Caco-2 (cell line): ENCODE results near the gene CENPX. TPM values are rescaled to one million over a fixed set of nuclear protein-coding genes. Genes with fewer than 3 reads are reported as not detected.

Experiments used
- BruUV-seq: library from RNA; stranded (reverse); fragments of 400-500 nt; replicated peaks from 2 replicates; lab custom pipeline; 2021; lab: Mats Ljungman, UMichigan
- CTCF ChIA-PET: fragments of 300-600 bp; sonication (Branson Sonifier 250); formaldehyde crosslinking; loops from one replicate; lab custom pipeline; 2022; ENCODE audit warnings: antibody characterized with exemption; lab: Charles Lee
- POLR2A ChIA-PET: fragments of 300-600 bp; sonication (Branson Sonifier 250); formaldehyde crosslinking; loops from one replicate; lab custom pipeline; 2022; ENCODE audit warnings: antibody characterized with exemption; lab: Charles Lee
- DNase-seq, 2 experiments: peaks; one replicate each; pipeline versions ENCODE4 v3.0.0 to v3.0.0-alpha.2; 2020 to 2022
- H3K27me3 ChIP-seq: replicated peaks from 2 replicates; pipeline ENCODE4 v1.6.0; 2011; ENCODE audit warnings: low read length; ENCODE audit not compliant: control insufficient read depth, insufficient read depth
- H3K36me3 ChIP-seq: 2 replicates; pipeline ENCODE4 v1.5.1; 2011; ENCODE audit warnings: low read length; ENCODE audit not compliant: control insufficient read depth, insufficient read depth
- H3K4me1 ChIP-seq: fragments of 250-450 bp; sonication (Bioruptor Pico); 2 replicates; pipeline ENCODE4 v1.5.1; 2020; ENCODE audit warnings: mild to moderate bottlenecking
- H3K4me3 ChIP-seq: 2 replicates; pipeline ENCODE4 v1.5.1; 2011; ENCODE audit warnings: low read depth, mild to moderate bottlenecking, control low read depth, low read length
- H3K9me3 ChIP-seq: fragments of 250-450 bp; sonication (Bioruptor Pico); 2 replicates; pipeline ENCODE4 v1.5.1; 2020; ENCODE audit warnings: mild to moderate bottlenecking, moderate library complexity
- H3K27ac Mint-ChIP-seq: one replicate; pipeline ENCODE4 v1.8.0; 2022; ENCODE audit warnings: mixed read lengths; ENCODE audit not compliant: unreplicated experiment
- H3K27me3 Mint-ChIP-seq: one replicate; pipeline ENCODE4 v1.8.0; 2022; ENCODE audit warnings: mixed read lengths; ENCODE audit not compliant: insufficient read depth, unreplicated experiment
- H3K36me3 Mint-ChIP-seq: one replicate; pipeline ENCODE4 v1.8.0; 2022; ENCODE audit warnings: mild to moderate bottlenecking, mixed read lengths; ENCODE audit not compliant: insufficient read depth, unreplicated experiment
- H3K4me1 Mint-ChIP-seq: one replicate; pipeline ENCODE4 v1.8.0; 2022; ENCODE audit warnings: low read depth, mixed read lengths; ENCODE audit not compliant: unreplicated experiment
- H3K4me3 Mint-ChIP-seq: one replicate; pipeline ENCODE4 v1.8.0; 2022; ENCODE audit warnings: mild to moderate bottlenecking, moderate library complexity, mixed read lengths; ENCODE audit not compliant: unreplicated experiment
- H3K9me3 Mint-ChIP-seq: one replicate; pipeline ENCODE4 v1.8.0; 2022; ENCODE audit warnings: mixed read lengths; ENCODE audit not compliant: unreplicated experiment
- intact Hi-C: fragments of 100-400 bp; cut with micrococcal nuclease; formaldehyde crosslinking; loops from one replicate; pipeline ENCODE4 v1.10.0; 2022; ENCODE audit not compliant: unreplicated experiment
- total RNA-seq: library from RNA; stranded (reverse); gene quantifications from 2 replicates; pipeline ENCODE4 v1.2.3, GENCODE V29; 2022
- TF ChIP-seq, protein P1 (sequence below), 2 experiments: fragments of 200-600 bp in 1 of 2; IDR thresholded peaks; 1 replicate in 1 of 2; 2 replicates in 1 of 2; pipeline versions ENCODE4 v1.5.1 to v1.8.0; 2011 to 2022; ENCODE audit warnings: antibody characterized with exemption in 1 of 2, control low read depth in 1 of 2, inconsistent platforms in 1 of 2, low read depth in 1 of 2, low read length in 1 of 2, mild to moderate bottlenecking in 1 of 2, moderate library complexity in 1 of 2; ENCODE audit not compliant: insufficient read depth in 1 of 2, severe bottlenecking in 1 of 2, unreplicated experiment in 1 of 2

Gene CENPX
- total RNA-seq, 1 experiment from 2014 or later: 85.3 TPM

GRCh38 chr17:82060614-82061013 lies 37.9 kb upstream of the CENPX start:
- Mint-ChIP-seq H3K4me1 (no peaks in the 10 kb centered on the region), H3K9me3 (no peaks in the 10 kb centered on the region), H3K36me3 (peaks cover 67% of the 10 kb centered on the region), H3K4me3 (no peak overlapping the region), H3K27ac (no peak overlapping the region), H3K27me3 (no peaks in the 10 kb centered on the region)
- H3K9me3 ChIP-seq: no peaks in the 10 kb centered on the region
- CTCF ChIA-PET: interaction anchor here (1.7 kb wide), 1 partner anchor 30 kb away, joined by 5 read pairs; no protein-coding TSS in a partner anchor
- intact Hi-C loops: no loop called here
- peaks cover 3% of the 10 kb centered on the region for H3K36me3 ChIP-seq
- 0 out of 2 replicates have a peak, but pooled peaks cover 5% of the 10 kb centered on the region for H3K4me1 ChIP-seq
- POLR2A ChIA-PET: interaction anchor here (0.6 kb wide), 1 partner anchor 145 kb away, joined by 3 read pairs; no protein-coding TSS in a partner anchor
- no peak for DNase-seq
- no TSS peak for BruUV-seq
- no peaks in the 10 kb centered on the region for H3K27me3 ChIP-seq
- H3K4me3 ChIP-seq: no peak overlapping the region
- TF ChIP-seq, protein P1, sequence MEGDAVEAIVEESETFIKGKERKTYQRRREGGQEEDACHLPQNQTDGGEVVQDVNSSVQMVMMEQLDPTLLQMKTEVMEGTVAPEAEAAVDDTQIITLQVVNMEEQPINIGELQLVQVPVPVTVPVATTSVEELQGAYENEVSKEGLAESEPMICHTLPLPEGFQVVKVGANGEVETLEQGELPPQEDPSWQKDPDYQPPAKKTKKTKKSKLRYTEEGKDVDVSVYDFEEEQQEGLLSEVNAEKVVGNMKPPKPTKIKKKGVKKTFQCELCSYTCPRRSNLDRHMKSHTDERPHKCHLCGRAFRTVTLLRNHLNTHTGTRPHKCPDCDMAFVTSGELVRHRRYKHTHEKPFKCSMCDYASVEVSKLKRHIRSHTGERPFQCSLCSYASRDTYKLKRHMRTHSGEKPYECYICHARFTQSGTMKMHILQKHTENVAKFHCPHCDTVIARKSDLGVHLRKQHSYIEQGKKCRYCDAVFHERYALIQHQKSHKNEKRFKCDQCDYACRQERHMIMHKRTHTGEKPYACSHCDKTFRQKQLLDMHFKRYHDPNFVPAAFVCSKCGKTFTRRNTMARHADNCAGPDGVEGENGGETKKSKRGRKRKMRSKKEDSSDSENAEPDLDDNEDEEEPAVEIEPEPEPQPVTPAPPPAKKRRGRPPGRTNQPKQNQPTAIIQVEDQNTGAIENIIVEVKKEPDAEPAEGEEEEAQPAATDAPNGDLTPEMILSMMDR (IDR thresholded peaks at IDR 0.05; ENCODE audit: insufficient read depth in 1 of 2, low read depth in 1 of 2, low read length in 1 of 2, severe bottlenecking in 1 of 2, unreplicated experiment in 1 of 2): no peak

DNA sequence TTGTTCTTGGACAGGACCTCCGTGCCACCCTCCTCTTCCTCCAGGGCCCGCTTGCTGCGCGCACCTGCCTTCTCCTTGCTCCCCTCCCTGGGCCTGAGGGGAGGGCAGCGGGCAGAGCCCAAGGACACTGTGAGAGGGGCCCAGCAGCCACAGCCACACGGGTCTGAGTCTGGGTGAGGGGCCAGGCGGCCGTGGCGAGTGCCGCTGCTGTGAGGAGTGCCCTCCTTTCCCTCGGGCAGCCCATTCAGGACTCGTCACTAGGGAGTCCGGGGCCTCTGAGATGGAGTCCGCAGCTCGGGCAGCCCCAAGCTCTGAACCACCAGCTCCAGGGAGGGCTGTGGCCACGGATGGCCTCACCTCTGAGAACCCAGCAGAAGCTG lies 37.3 kb upstream of the CENPX start:
- POLR2A ChIA-PET: interaction anchor here (0.6 kb wide), 1 partner anchor 146 kb away, joined by 3 read pairs; no protein-coding TSS in a partner anchor
- H3K27me3 ChIP-seq: no peaks in the 10 kb centered on the region

GRCh38 chr17:82059272-82060000 lies 36.8 kb upstream of the CENPX start:
- POLR2A ChIA-PET: no interaction called here
- no peaks in the 10 kb centered on the region for H3K27me3 Mint-ChIP-seq
- intact Hi-C loops: no loop called here
- no peak overlapping the region for H3K4me3 Mint-ChIP-seq
- H3K4me1 ChIP-seq: 0 out of 2 replicates have a peak, but pooled peaks cover under 1% of the 10 kb centered on the region
- H3K36me3 Mint-ChIP-seq: peaks cover 74% of the 10 kb centered on the region
- no peaks in the 10 kb centered on the region for H3K9me3 ChIP-seq
- H3K27me3 ChIP-seq: no peaks in the 10 kb centered on the region
- H3K4me1 Mint-ChIP-seq: no peaks in the 10 kb centered on the region
- BruUV-seq: no TSS peak
- H3K9me3 Mint-ChIP-seq: no peaks in the 10 kb centered on the region
- CTCF ChIA-PET: interaction anchor here (1.7 kb wide), 1 partner anchor 29 kb away, joined by 5 read pairs; no protein-coding TSS in a partner anchor
- H3K27ac Mint-ChIP-seq: no peak overlapping the region
- TF ChIP-seq, protein P1 (IDR thresholded peaks at IDR 0.05; ENCODE audit: insufficient read depth in 1 of 2, low read depth in 1 of 2, low read length in 1 of 2, severe bottlenecking in 1 of 2, unreplicated experiment in 1 of 2): no peak
- no peak overlapping the region for H3K4me3 ChIP-seq
- peaks cover 3% of the 10 kb centered on the region for H3K36me3 ChIP-seq
- no peak for DNase-seq

More for the DNA sequence above, 37.3 kb upstream of the CENPX start:
- no peaks in the 10 kb centered on the region for H3K9me3 ChIP-seq
- H3K27me3 Mint-ChIP-seq: no peaks in the 10 kb centered on the region
- 0 out of 2 replicates have a peak, but pooled peaks cover 5% of the 10 kb centered on the region for H3K4me1 ChIP-seq
- CTCF ChIA-PET: interaction anchor here (1.7 kb wide), 1 partner anchor 30 kb away, joined by 5 read pairs; no protein-coding TSS in a partner anchor
- H3K36me3 Mint-ChIP-seq: peaks cover 69% of the 10 kb centered on the region
- H3K4me3 ChIP-seq: no peak overlapping the region
- no peaks in the 10 kb centered on the region for H3K4me1 Mint-ChIP-seq
- no peak overlapping the region for H3K27ac Mint-ChIP-seq
- intact Hi-C loops: no loop called here
- H3K36me3 ChIP-seq: peaks cover 3% of the 10 kb centered on the region
- TF ChIP-seq, protein P1 (IDR thresholded peaks at IDR 0.05; ENCODE audit: insufficient read depth in 1 of 2, low read depth in 1 of 2, low read length in 1 of 2, severe bottlenecking in 1 of 2, unreplicated experiment in 1 of 2): no peak
- no peak overlapping the region for H3K4me3 Mint-ChIP-seq
- no peak for DNase-seq
- H3K9me3 Mint-ChIP-seq: no peaks in the 10 kb centered on the region
- no TSS peak for BruUV-seq
